NT2/D1 (cell line): ENCODE measurements around the gene WDR45B.

Experiments
- SUZ12 ChIP-seq: IDR thresholded peaks from 2 replicates; pipeline ENCODE4 v1.6.1; 2011; ENCODE audit not compliant: insufficient read length, insufficient read depth; ENCODE audit errors: extremely low read depth
- ZNF274 ChIP-seq: IDR thresholded peaks from 2 replicates; pipeline ENCODE4 v1.6.1; 2011; ENCODE audit warnings: mild to moderate bottlenecking, low read depth, low read length

DNA sequence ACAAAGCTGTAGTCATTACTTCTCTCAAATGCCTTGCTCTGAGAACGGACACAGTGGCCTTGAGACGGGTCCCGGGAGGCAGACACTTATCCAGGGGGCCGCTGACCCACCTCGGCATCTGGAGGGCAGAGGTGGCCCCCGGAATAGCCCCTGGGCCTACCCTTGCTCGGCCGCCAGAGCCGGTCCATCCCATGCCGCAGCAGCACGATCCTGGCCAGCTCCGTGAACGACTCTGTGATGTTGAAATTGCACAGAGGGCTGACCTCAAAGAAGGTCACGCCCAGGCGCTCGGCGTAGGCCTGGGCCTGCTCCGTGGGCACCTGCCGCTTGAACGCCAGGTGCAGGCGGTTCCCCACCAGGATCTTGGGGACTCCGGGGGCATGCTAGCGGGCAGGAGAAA is 10.1 kb upstream of the WDR45B start:
- TF ChIP-seq SUZ12 (no peak), ZNF274 (no peak)
